Uterus (tissue), 2 donors: ENCODE measurements around the gene NMNAT1.

Experiments used
- POLR2A ChIP-seq, 2 donors: fragments of 450-650 bp; IDR thresholded peaks; one replicate each; pipeline ENCODE4 v1.6.1; 2016; ENCODE audit warnings: antibody characterized with exemption in 2 of 2, mild to moderate bottlenecking in 1 of 2, moderate library complexity in 1 of 2
- TF ChIP-seq, protein P1 (sequence below), 4 experiments: fragments of 200-600 bp in 2 of 4; fragments of 450-650 bp in 2 of 4; sonication (generic) in 2 of 4; IDR thresholded peaks; one replicate each; pipeline ENCODE4 v1.5.1; 2016 to 2019; ENCODE audit warnings: antibody characterized with exemption in 4 of 4, mild to moderate bottlenecking in 2 of 4, moderate library complexity in 1 of 4

DNA sequence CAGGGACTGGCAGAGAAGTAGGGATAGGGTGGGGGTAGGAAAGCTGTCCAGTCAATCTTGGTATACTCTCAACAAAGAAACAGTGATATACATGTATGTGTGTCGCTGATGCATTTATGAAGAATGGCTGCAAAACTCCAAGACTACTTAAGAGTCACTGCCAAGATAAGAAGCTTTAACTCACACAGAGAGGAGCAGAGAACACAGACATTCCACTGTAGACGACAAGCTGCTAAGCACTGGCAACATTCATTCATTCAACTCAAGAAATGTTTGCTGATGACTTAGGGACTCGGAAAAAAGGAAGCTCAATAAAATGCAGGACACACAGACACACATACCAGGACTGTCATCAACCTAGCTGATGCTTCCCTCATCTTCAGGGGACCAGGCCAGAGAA is 38.7 kb upstream of the NMNAT1 start:
- TF ChIP-seq, protein P1, sequence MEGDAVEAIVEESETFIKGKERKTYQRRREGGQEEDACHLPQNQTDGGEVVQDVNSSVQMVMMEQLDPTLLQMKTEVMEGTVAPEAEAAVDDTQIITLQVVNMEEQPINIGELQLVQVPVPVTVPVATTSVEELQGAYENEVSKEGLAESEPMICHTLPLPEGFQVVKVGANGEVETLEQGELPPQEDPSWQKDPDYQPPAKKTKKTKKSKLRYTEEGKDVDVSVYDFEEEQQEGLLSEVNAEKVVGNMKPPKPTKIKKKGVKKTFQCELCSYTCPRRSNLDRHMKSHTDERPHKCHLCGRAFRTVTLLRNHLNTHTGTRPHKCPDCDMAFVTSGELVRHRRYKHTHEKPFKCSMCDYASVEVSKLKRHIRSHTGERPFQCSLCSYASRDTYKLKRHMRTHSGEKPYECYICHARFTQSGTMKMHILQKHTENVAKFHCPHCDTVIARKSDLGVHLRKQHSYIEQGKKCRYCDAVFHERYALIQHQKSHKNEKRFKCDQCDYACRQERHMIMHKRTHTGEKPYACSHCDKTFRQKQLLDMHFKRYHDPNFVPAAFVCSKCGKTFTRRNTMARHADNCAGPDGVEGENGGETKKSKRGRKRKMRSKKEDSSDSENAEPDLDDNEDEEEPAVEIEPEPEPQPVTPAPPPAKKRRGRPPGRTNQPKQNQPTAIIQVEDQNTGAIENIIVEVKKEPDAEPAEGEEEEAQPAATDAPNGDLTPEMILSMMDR (IDR thresholded peaks at IDR 0.05), result no peak
- TF ChIP-seq POLR2A (IDR thresholded peaks at IDR 0.05), result no peak
